Fibroblast of mammary gland (primary cell): ENCODE results near the gene B4GALNT2.
A peak's percentile ranks its signal among the peaks of the same experiment; 100 is the strongest.

Source experiments
- DNase-seq: peaks from one replicate; pipeline ENCODE4 v3.0.0-alpha.2; 2010; ENCODE audit warnings: low read depth
- H3K4me3 ChIP-seq: 2 replicates; pipeline ENCODE4 v1.5.1; 2011; ENCODE audit warnings: low read depth, mild to moderate bottlenecking, low read length, moderate library complexity; ENCODE audit not compliant: control insufficient read depth
- TF ChIP-seq, protein P1 (sequence below): conservative IDR thresholded peaks from 2 replicates; pipeline ENCODE4 v1.5.1; 2011; ENCODE audit warnings: low read depth, low read length, inconsistent platforms; ENCODE audit not compliant: control insufficient read depth, insufficient read depth

The B4GALNT2 gene

DNA sequence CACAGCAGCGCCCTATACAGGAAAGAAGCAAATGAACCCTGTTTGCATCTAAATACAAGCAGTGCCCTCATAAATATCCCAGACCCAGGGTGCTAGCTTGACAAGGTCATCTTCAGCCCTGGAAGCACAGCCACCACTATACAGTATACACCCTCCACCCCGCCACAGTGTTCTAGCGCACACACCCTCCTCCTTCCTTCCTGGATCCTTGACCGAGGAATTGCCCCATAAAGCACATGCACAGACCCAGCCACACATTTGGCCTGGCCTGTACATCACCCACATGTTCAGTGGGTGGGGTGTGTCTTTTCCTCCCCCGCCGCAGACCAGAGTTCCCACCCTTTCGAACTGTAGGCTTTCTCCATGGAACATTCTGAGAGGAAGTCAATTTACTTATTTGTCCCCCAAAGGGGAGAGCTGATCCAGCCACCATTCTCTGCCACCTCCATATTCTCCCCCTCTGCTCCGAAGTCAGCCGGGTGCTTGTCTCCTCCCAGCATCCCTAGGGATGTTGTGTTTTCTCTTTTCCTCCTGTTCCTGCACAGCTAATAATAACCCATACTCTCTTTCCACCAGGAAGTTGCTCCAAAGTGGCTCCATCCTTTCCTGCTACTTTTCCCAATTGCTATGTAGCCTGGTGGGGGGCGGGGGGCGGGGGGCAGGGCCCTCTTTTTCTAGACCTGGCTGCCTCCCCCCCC is 84.5 kb downstream of the B4GALNT2 start:
- H3K4me3 ChIP-seq, result no peak overlapping the region
- no peak for DNase-seq
- TF ChIP-seq, protein P1, sequence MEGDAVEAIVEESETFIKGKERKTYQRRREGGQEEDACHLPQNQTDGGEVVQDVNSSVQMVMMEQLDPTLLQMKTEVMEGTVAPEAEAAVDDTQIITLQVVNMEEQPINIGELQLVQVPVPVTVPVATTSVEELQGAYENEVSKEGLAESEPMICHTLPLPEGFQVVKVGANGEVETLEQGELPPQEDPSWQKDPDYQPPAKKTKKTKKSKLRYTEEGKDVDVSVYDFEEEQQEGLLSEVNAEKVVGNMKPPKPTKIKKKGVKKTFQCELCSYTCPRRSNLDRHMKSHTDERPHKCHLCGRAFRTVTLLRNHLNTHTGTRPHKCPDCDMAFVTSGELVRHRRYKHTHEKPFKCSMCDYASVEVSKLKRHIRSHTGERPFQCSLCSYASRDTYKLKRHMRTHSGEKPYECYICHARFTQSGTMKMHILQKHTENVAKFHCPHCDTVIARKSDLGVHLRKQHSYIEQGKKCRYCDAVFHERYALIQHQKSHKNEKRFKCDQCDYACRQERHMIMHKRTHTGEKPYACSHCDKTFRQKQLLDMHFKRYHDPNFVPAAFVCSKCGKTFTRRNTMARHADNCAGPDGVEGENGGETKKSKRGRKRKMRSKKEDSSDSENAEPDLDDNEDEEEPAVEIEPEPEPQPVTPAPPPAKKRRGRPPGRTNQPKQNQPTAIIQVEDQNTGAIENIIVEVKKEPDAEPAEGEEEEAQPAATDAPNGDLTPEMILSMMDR, result no peak

DNA sequence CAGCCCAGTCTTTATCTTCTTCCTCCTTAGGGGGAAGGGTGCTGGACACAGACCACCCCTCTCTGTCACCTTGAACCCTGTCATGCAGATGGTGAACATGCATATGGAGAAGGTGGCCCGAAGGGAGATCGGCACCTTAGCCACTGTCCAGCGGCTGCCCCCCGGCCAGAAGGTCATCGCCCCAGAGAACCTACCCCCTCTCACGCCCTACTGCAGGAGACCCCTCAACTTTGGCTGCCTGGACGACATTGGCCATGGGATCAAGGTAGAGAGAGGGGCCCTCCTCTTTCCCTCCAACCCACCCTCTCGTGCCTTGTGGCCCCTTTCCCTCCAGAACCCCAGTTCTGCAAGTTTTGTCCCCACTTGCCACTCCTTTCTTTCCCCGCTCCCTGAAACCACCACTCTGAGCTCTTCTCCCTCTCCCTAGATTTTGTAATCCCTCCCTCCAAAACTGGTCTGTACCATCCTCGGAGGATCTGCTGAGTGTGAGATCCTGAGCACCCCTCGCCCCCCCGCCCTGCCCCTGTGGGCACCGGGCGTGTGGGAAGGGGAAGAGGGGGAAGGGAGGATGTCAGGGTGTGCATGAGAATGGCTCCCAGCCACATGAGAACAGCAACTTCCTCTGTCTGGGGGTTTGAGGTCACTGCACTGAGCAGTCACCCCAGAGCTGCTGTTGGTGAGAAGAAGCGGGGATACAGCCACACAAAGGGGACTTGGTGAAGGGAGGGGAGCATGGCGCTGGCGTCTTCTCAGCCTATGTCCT is 85.3 kb downstream of the B4GALNT2 start:
- TF ChIP-seq, protein P1, result no peak
- no peak overlapping the region for H3K4me3 ChIP-seq
- no peak for DNase-seq

- no peak overlapping the region for H3K4me3 ChIP-seq
- no peak for DNase-seq
- TF ChIP-seq, protein P1, result peak; percentile 25
Measured at GRCh38 chr17:49218941-49219913, 86.7 kb downstream of the B4GALNT2 start.

- TF ChIP-seq, protein P1, result no peak
- H3K4me3 ChIP-seq, result no peak overlapping the region
- DNase-seq, result no peak
Measured at GRCh38 chr17:49219987-49220386, 87.4 kb downstream of the B4GALNT2 start.

GRCh38 chr17:49223168-49223516 is 90.6 kb downstream of the B4GALNT2 start:
- DNase-seq, result no peak
- H3K4me3 ChIP-seq, result no peak overlapping the region
- TF ChIP-seq, protein P1, result no peak

DNA sequence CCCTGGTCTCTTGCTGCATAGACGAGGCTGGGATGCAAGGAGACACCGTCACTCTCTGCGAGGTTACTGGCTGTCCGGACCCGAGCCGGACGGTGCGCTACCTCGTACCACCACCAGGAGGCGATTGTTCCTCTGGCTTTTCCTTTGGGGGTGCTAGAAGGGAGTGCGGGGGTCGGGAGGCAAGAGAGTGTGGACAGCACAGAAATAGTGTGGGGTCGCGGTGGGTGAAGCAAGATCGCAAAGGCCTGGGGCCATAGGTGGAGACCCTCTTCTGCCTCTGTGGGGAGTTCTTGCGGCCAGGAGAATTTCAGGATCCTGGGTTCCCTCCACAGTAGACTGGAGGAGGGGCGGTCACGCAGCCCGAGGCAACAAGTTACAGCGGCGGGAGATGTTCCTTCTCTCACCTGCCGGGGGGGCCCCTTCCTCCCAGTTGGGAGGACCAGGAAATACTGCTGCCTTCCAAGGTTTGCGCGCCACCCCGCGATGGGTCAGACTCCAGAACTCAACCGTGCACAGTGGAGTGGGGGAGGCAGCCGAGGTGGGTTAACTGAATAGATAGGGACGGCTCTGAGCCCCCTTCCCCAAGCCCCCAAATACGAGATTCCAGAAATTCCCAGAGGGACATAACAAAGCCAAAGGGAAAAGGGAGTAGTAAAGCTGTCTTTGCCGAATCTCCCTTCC is 91.1 kb downstream of the B4GALNT2 start:
- TF ChIP-seq, protein P1, result peak; percentile 83
- peak; percentile 26 for DNase-seq
- no peak overlapping the region for H3K4me3 ChIP-seq
